Fibroblast of villous mesenchyme (primary cell): ENCODE measurements around the gene RUSF1. TPM values are rescaled to one million over a fixed set of nuclear protein-coding genes. Genes with fewer than 3 reads are reported as not detected.
"Not testable (repeated sequence)": the region's sequence is repeated elsewhere in the genome, so short reads cannot be mapped to it uniquely, and the experiment has no call there.

ENCODE experiments used
- DNase-seq: peaks from one replicate; pipeline ENCODE4 v3.0.0-alpha.2; 2010; ENCODE audit warnings: low read depth
- H3K4me3 ChIP-seq: 2 replicates; pipeline ENCODE4 v1.5.1; 2011; ENCODE audit warnings: low read depth, mild to moderate bottlenecking, low read length
- total RNA-seq: library from RNA; depleted of rRNA; stranded (reverse); fragments of >200 nt; gene quantifications from 2 replicates; pipeline ENCODE4 v1.2.3, GENCODE V29; 2012
- TF ChIP-seq, protein P1 (sequence below): IDR thresholded peaks from 2 replicates; pipeline ENCODE4 v1.5.1; 2012; ENCODE audit warnings: low read depth, mild to moderate bottlenecking, low read length; ENCODE audit not compliant: insufficient read depth

RUSF1 gene
- total RNA-seq, 1 donor, result 52.2 TPM

DNA sequence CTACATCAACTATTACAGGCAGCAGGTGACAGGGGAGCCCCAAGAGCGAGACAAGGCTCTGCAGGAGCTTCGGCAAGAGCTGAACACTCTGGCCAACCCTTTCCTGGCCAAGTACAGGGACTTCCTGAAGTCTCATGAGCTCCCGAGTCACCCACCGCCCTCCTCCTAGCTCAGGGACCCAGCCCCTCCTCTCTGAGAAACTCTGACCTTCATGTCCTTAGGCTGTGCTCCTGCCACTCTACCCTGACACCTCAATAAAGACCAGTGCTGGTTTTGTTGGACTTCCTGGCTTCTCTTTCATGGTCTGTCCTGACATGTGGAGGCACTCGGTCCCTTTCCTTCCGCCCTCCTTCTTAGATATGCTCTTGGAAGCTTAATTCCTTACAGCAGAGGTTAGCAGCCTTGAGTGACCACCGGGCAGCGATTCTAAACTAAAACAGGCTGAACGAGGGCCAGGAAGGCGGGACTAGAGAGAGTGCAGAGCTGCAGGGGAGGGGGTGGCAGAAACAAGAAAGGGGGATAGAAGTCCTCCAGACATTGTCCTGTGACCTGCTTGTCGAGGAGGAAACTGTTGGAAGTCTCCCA lies 20.4 kb upstream of the RUSF1 start:
- H3K4me3 ChIP-seq, result no peak overlapping the region
- TF ChIP-seq, protein P1, sequence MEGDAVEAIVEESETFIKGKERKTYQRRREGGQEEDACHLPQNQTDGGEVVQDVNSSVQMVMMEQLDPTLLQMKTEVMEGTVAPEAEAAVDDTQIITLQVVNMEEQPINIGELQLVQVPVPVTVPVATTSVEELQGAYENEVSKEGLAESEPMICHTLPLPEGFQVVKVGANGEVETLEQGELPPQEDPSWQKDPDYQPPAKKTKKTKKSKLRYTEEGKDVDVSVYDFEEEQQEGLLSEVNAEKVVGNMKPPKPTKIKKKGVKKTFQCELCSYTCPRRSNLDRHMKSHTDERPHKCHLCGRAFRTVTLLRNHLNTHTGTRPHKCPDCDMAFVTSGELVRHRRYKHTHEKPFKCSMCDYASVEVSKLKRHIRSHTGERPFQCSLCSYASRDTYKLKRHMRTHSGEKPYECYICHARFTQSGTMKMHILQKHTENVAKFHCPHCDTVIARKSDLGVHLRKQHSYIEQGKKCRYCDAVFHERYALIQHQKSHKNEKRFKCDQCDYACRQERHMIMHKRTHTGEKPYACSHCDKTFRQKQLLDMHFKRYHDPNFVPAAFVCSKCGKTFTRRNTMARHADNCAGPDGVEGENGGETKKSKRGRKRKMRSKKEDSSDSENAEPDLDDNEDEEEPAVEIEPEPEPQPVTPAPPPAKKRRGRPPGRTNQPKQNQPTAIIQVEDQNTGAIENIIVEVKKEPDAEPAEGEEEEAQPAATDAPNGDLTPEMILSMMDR, result no peak
- no peak for DNase-seq

GRCh38 chr16:31527734-31528274 lies 19.6 kb upstream of the RUSF1 start, which contains the start of gene AHSP:
Gene AHSP (plus strand): TSS chr16:31527900. CDS start chr16:31528140, 240 bp downstream.
- DNase-seq, result no peak
- TF ChIP-seq, protein P1, result no peak

DNA sequence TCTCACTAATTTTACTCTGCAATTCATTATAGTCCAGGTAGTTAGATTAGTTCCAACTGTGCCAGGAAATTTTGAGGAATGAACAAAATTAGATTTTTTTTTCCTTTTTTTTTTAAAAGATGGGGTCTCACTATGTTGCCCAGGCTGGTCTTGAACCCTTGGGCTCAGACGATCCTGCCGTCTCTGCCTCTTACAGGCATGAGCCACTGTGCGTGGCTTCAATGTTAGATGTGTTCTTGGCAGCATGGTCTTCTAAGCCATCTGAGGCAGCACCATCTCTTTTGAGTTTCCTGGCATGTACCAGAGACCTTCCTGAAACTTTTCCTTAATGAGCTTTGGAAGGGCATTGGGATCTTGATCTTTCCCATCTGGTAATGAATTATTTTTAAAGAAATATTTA lies 16.9 kb upstream of the RUSF1 start:
- DNase-seq, result no peak
- TF ChIP-seq, protein P1, result no peak
- no peak overlapping the region for H3K4me3 ChIP-seq

More at GRCh38 chr16:31527734-31528274, 19.6 kb upstream of the RUSF1 start, which contains the start of gene AHSP:
- no peak within 1 kb of the TSS for H3K4me3 ChIP-seq

- not testable (repeated sequence) for DNase-seq, H3K4me3 ChIP-seq
These were observed 15.6 kb upstream of the RUSF1 start for GRCh38 chr16:31523768-31524167.

DNA sequence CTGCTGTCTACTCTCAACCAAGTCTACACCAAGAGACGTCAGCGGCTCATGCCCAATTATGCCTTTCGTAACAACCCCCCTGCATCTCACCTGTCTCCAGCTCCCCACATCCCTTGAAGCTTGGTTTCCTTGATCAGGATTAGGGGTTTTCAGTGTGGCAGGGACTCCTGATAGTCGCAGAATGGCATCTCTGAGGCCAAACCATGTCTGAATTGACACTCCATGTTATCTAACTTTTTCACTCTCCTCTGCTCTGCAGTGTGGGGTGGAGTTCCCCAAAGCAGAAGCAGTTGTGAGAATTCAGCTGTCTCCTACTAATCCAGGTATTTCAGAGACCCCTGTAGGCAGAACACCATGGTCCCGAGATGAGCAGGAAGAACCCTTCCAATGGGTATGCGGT lies 13.9 kb upstream of the RUSF1 start:
- no peak overlapping the region for H3K4me3 ChIP-seq
- TF ChIP-seq, protein P1, result no peak
- no peak for DNase-seq

DNA sequence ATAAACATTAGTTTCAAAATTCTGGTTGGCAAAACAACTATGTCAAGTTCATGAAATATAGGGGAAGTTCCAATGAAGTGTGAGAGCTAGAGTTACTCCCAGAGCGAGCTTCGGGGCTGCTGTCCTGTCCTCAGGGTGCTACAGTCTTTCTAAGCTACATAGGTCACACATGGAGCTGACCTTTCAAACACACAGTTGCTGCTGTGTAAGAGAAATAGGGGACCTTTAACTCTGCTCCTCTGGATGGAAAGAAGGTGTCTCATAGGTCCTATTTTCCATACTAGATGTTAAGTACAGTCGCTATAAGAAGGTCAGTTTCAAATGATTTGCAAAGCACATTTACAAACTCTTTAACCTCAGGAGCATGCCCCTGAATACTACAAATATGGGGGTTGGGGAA lies 13.2 kb upstream of the RUSF1 start:
- TF ChIP-seq, protein P1, result no peak
- no peak for DNase-seq
- no peak overlapping the region for H3K4me3 ChIP-seq

DNA sequence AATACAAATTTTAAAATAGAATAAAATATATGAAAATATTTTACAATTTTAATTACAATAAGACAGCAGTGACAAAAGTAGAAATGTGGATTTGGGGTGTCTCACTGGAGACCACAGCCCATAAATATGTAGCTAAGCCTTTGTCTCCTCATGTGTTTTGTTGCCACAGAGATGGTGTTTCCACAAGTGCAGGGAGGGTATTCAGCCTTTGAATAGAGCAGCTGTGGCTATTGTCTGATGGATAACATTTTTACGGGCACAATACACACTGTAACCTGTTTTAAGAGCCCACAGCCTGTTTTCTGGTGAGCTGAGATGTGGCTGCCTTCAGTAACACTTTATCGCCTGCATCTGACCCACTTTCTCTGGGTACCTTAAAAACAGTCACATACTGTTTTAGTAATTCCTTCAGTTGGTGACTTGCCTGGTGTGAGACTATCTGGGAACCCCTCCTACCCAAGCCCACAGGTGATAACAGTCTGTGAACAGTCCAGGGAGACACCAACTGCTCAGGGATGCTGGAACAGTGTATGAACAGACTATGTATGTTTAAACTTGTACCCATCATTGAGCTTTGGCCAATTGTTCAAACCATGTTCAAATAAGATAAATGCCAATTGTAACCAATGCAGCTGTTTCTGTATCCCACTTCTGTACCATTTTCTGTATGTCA lies 11.7 kb upstream of the RUSF1 start:
- TF ChIP-seq, protein P1, result no peak
- no peak for DNase-seq
- H3K4me3 ChIP-seq, result no peak overlapping the region
